Ascending aorta (tissue), 2 donors: ENCODE measurements around the gene XPC. TPM values are rescaled to one million over a fixed set of nuclear protein-coding genes. Genes with fewer than 3 reads are reported as not detected.
"Not testable (repeated sequence)": the region's sequence is repeated elsewhere in the genome, so short reads cannot be mapped to it uniquely, and the experiment has no call there.

Experiments used
- DNase-seq, 2 donors: peaks; one replicate each; pipeline ENCODE4 v3.0.0-alpha.2; 2019; ENCODE audit warnings: low spot score in 2 of 2
- H3K27ac ChIP-seq, 2 donors: fragments of 200-600 bp; sonication (generic); one replicate each; pipeline ENCODE4 v1.5.1; 2016 to 2017; ENCODE audit warnings: mild to moderate bottlenecking in 1 of 2
- H3K27me3 ChIP-seq: fragments of 200-600 bp; sonication (generic); one replicate; pipeline ENCODE4 v1.5.1; 2017
- H3K36me3 ChIP-seq, 2 donors: fragments of 200-600 bp; sonication (generic); one replicate each; pipeline ENCODE4 v1.5.1; 2016
- H3K4me1 ChIP-seq, 2 donors: fragments of 200-600 bp; sonication (generic); one replicate each; pipeline ENCODE4 v1.5.1; 2016 to 2017; ENCODE audit warnings: mild to moderate bottlenecking in 1 of 2
- H3K4me3 ChIP-seq, 2 donors: fragments of 200-600 bp; sonication (generic); one replicate each; pipeline ENCODE4 v1.5.1; 2016 to 2017; ENCODE audit warnings: mild to moderate bottlenecking in 1 of 2
- H3K9me3 ChIP-seq, 2 donors: fragments of 200-600 bp; sonication (generic); one replicate each; pipeline ENCODE4 v1.5.1; 2016
- CTCF ChIP-seq, 3 experiments: fragments of 200-600 bp in 2 of 3; fragments of 450-650 bp in 1 of 3; sonication (generic) in 2 of 3; IDR thresholded peaks; one replicate each; pipeline ENCODE4 v1.5.1; 2016 to 2019; ENCODE audit warnings: antibody characterized with exemption in 3 of 3, mild to moderate bottlenecking in 1 of 3, moderate library complexity in 1 of 3
- intact Hi-C: fragments of 100-400 bp; cut with DNase I; formaldehyde crosslinking; loops from one replicate; pipeline ENCODE4 v1.15.1; 2023
- total RNA-seq: library from RNA; depleted of rRNA; stranded (reverse); fragments of >200 nt; gene quantifications from one replicate; pipeline ENCODE4 v1.1.0, GENCODE V29; 2016

The XPC gene
- total RNA-seq = 48.9 TPM

- H3K4me3 ChIP-seq = peak within 1 kb of the TSS; percentile 69 to 71
- peaks cover 5 to 21% of the 10 kb centered on the region in 2 donors for H3K36me3 ChIP-seq
- DNase-seq = peak; percentile 92 to 98
- H3K9me3 ChIP-seq = no peaks in the 10 kb centered on the region
- peaks cover 0 to 31% of the 10 kb centered on the region in 2 donors for H3K4me1 ChIP-seq
- H3K27ac ChIP-seq = peak within 1 kb of the TSS; percentile 91 to 99
- peak in 1 of 3 experiments; percentile 8 for TF ChIP-seq CTCF (IDR thresholded peaks at IDR 0.05)
- intact Hi-C loops = loop anchor here (1.0 to 5.0 kb wide), 5 partner anchors 34 to 1029 kb away; partner anchors contain the start of genes CAPN7, CCDC174 and TMEM43
- no peaks in the 10 kb centered on the region for H3K27me3 ChIP-seq
Measured at GRCh38 chr3:14178247-14179113, at the start of gene XPC, which contains the start of gene LSM3. XPC (minus strand) TSS chr3:14178601; CDS start chr3:14178568, 33 bp downstream. LSM3 (plus strand) TSS chr3:14178817; CDS start chr3:14178861, 44 bp downstream.

- no peaks in the 10 kb centered on the region for H3K27me3 ChIP-seq
- H3K27ac ChIP-seq = no peak overlapping the region
- no peak overlapping the region for H3K4me3 ChIP-seq
- no peaks in the 10 kb centered on the region for H3K4me1 ChIP-seq
- H3K9me3 ChIP-seq = no peaks in the 10 kb centered on the region
- intact Hi-C loops = no loop called here
- no peaks in the 10 kb centered on the region for H3K36me3 ChIP-seq
- DNase-seq = no peak
- TF ChIP-seq CTCF (IDR thresholded peaks at IDR 0.05) = no peak
Measured at GRCh38 chr3:14227856-14228255, 49.5 kb upstream of the XPC start.

GRCh38 chr3:14226351-14226750 is 48.0 kb upstream of the XPC start:
- intact Hi-C loops, H3K27ac ChIP-seq, H3K4me3 ChIP-seq, H3K9me3 ChIP-seq, H3K36me3 ChIP-seq, H3K4me1 ChIP-seq, H3K27me3 ChIP-seq: not testable (repeated sequence)
- peak in 1 of 2 donors; percentile 13 for DNase-seq

GRCh38 chr3:14225421-14225820 is 47.0 kb upstream of the XPC start:
- no peaks in the 10 kb centered on the region for H3K36me3 ChIP-seq
- peaks cover 0 to 7% of the 10 kb centered on the region in 2 donors for H3K9me3 ChIP-seq
- TF ChIP-seq CTCF (IDR thresholded peaks at IDR 0.05) = no peak
- intact Hi-C loops = no loop called here
- peak in 1 of 2 donors; percentile 28 for DNase-seq
- H3K4me1 ChIP-seq = no peaks in the 10 kb centered on the region
- H3K4me3 ChIP-seq = no peak overlapping the region
- H3K27me3 ChIP-seq = no peaks in the 10 kb centered on the region
- H3K27ac ChIP-seq = no peak overlapping the region

- Histone ChIP-seq H3K4me3 (no peak overlapping the region), H3K27me3 (no peaks in the 10 kb centered on the region), H3K4me1 (no peaks in the 10 kb centered on the region), H3K9me3 (peaks cover 0 to 7% of the 10 kb centered on the region in 2 donors), H3K36me3 (no peaks in the 10 kb centered on the region), H3K27ac (no peak overlapping the region)
- no peak for TF ChIP-seq CTCF (IDR thresholded peaks at IDR 0.05)
- intact Hi-C loops = no loop called here
- peak in 1 of 2 donors; percentile 27 for DNase-seq
Measured at GRCh38 chr3:14224895-14225294, 46.5 kb upstream of the XPC start.

- H3K4me1 ChIP-seq = no peaks in the 10 kb centered on the region
- TF ChIP-seq CTCF (IDR thresholded peaks at IDR 0.05) = no peak
- no peak overlapping the region for H3K4me3 ChIP-seq
- no peaks in the 10 kb centered on the region for H3K36me3 ChIP-seq
- intact Hi-C loops = no loop called here
- H3K9me3 ChIP-seq = peaks cover 0 to 7% of the 10 kb centered on the region in 2 donors
- H3K27me3 ChIP-seq = no peaks in the 10 kb centered on the region
- peak in 1 of 2 donors; percentile 16 for DNase-seq
- H3K27ac ChIP-seq = no peak overlapping the region
Measured at GRCh38 chr3:14223595-14223994, 45.2 kb upstream of the XPC start.
